GM18870 (cell line): ENCODE data around the gene BIRC7.

ENCODE experiments used
- ATAC-seq: cut with Tn5 transposase; IDR thresholded peaks from one replicate; pipeline ENCODE4 v1.9.1; 2021; ENCODE audit warnings: moderate library complexity; ENCODE audit not compliant: unreplicated experiment

The BIRC7 gene

DNA sequence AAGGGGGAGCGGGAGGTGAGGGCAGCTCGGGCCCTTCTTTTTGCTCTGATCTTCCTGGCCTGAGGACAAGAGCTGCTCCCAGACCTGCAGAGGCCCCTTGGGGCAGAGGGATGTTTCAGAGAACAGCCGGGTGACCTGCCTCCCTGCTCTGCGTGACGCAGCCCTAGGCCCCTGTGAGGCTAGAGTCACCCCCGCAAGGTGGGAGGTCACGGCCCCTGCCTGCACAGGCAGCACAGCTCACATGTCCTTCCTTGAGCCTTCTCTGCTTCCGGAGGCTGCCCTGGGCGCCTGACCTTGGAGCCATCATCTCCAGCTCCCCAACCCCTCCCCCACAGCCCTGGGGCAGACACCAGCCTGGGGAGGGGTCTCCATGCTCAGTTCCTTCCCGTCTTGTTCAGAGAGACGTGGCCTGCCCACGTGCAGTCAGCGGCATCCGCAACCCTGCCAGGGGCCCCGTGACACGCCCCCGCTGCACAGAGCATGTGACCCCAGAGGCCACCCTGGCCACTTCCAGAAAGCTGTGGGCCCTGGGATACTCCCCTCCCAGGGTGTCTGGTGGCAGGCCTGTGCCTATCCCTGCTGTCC is at the start of gene BIRC7:
Gene BIRC7 (plus strand): TSS at position 507 of the 585 bp plus-strand sequence. CDS start 192 bp downstream, outside the sequence.
- ATAC-seq, result no peak

DNA sequence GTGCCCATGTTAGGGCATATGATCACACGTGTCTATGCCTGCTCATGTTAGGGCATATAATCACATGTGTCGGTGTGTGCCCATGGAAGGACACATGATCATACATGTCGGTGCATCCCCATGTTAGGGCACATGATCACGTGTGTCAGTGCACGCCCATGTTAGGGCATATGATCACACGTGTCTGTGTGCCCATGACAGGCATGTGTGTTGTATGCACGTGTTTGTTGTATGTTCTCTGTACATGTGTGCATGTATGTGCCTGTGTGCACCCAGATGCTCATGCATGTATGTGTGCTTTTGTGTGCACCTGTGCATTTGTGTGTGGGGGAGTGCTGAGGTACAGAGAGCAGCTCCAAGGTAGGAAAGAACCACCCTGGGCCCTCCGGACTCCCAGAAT is 49.6 kb upstream of the BIRC7 start:
- no peak for ATAC-seq

DNA sequence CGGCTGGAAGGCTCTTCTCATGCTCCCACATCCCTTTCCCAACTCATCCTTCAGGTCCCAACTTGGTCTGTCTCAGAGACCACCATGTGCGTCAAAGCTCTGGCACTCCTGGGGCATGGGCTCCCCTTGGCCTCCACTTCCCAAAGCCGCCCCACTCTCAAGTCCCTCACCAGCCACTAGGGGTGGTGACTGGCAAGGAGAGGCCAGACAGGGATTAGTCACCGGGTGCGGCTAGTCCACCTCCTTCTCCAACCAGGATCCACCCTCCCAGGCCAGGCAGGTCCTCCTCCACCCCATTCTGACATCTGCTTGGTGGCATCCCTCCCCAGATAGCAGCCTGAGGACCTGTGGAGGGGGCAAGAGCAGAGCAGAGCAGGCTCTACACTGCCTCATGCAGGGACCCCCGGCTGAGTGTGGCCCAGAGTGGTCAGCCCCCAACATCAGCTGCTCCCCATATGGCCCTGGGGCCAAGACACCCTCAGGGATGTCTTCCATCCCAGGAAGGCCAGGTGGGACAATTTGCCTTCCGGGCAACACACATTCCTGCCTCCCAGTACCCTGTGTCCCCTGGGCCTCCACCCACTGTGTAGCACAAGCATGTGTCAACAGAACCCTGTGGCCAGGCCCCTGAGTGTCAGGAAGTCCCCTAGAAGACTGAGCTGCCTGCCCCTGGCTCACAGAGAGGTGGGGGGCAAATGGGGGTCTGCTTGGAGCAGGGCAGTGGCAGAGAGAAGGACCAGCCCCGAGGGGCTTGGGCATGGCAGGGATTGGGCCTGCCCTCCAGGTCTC is 49.0 kb upstream of the BIRC7 start:
- ATAC-seq, result no peak

DNA sequence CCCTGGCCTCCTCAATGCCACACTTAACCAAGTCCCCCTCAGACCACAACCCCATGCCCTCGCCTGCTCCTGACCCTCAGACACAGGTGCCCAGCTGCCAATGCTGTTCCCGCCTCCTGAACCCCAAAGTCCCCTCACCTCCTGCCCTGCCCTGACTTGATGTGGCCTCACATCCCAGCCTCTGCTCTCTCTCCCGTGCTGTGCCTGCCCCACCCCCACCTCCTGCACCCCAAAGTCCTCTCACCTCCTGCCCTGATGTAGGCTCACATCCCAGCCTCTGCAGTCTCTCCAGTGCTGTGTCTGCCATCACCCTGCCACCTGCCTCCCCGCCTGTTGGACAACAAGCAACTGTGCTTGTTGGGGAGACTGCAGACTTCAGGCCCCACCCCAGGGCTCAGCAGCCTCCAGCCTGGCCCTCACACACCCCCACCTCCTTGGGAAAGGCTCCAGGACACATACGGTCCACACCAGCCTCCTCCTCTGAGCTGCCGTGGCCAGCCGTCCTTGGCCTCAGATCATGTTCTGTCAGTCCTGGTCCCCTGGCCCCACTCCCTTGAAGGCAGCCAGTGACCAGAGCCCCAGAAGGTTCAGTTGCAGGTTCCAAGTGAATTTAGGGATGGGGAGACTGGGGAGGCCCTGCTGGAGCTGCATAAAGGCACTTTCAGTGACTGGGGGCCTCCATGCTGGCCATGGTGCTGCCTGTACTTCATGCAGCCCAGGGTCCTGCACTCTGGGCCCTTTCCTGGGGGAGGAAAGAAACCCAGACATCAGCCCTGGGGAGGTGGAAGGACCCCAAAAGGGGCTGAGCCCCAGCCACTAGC is 48.2 kb upstream of the BIRC7 start:
- no peak for ATAC-seq

DNA sequence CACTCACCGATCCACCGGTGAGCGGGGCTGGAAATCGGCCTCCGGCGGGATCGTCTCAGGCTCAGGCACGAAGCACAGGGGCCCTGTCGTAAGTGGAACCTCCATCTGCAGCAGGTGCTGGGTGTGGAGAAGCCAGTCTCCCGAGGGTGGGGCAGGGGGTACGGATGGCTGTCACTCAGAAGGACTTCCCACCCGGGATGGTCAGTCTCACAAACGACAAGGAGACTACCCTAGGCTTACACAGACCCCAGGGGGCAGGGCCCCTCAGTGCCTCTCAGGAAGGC is 47.6 kb upstream of the BIRC7 start:
- ATAC-seq, result no peak

- ATAC-seq, result no peak
Measured at GRCh38 chr20:63188641-63189321, 46.9 kb upstream of the BIRC7 start.

- no peak for ATAC-seq
Measured at GRCh38 chr20:63189322-63189642, 46.4 kb upstream of the BIRC7 start.

DNA sequence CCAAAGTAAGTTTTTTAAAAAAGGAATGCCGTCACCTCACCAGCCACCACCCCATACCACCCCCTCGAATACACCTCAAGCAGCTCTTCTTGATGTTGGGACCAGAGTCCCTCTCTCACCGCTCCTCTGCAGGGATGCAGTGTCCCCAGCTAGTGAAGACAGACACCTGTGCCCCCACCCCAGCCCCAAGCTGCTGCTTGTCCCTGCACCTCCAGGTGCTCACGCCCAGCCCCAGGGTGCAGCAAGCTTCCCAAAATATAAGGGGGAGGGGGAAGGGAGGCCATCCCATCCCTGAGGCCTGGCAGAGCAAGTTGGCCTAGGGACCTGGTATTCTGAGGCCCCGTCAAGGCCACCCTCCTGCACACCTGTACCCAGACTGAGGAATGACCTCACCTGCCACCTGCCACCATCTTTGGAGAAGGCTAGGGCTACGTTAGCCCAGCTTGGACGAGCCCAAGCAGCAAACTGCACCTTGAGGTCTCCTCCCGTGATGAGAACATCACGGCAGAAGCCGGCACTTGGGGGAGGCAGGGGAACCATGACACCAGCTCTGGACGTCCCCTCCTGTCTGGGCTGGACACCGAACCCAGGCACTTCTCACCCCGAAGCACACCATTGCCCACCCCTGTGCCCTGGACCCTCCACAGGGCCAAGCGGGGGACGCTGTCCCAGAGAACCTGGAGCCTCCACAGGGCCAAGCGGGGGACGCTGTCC is 45.7 kb upstream of the BIRC7 start:
- ATAC-seq, result no peak

GRCh38 chr20:63190828-63191227 is 44.9 kb upstream of the BIRC7 start:
- no peak for ATAC-seq

DNA sequence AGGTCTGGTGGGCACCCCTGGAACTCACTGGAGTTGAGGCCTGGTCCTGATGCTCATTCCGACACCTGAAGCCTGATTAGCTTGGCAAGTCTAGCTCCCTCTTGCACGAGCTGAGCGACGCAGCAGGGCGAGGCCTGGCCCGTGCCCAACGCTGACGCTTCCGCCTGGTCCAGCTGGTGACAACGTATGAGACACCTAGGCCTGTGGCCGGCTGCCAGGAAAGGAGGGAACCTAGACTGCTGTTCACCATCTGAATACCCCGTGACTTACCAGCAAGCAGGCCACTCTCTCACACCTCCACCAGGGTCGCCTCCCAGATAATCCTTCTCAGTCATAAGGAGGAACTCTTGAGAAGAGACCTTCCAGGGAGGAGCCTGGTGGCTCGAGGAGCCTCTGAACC is 44.3 kb upstream of the BIRC7 start:
- ATAC-seq, result no peak

GRCh38 chr20:63192721-63193120 is 43.0 kb upstream of the BIRC7 start:
- ATAC-seq, result no peak

- no peak for ATAC-seq
Measured at GRCh38 chr20:63194007-63194796, 41.5 kb upstream of the BIRC7 start.

GRCh38 chr20:63194797-63195173 is 40.9 kb upstream of the BIRC7 start:
- no peak for ATAC-seq

DNA sequence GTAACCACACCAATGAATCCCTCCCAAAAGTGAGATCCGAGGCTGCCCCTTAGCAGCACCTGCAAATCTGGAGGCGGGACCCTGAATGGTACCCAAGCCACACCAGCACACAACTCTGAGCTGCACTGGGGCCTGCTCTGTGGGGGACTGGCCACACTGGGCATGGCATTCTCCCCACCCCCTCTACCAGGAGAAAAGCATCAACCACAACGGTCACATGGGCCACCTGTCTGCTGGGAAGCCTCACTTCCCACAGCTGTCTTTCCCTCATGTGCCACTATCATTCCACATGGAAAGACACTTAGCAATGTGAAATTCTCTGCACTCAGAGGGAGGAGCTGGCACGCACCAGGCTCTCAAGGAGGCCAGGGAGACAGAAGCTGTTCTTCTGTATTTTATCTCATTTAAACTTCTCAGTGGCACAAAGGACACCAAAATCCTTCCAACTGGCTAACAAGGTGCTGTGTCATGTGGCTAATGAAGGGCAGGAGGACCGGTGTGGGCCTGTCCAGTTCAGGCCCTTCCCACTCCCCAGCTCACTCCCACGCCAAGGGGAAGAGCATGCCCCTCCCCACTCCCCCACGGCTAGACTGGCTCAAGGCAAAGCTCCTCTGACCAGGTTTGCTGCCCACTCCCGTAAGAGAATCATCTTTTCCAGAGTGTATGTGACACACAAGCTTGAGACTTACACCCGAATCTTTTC is 38.8 kb upstream of the BIRC7 start:
- ATAC-seq, result no peak

- no peak for ATAC-seq
Measured at GRCh38 chr20:63198606-63199005, 37.1 kb upstream of the BIRC7 start.

GRCh38 chr20:63202021-63202420 is 33.7 kb upstream of the BIRC7 start:
- no peak for ATAC-seq

DNA sequence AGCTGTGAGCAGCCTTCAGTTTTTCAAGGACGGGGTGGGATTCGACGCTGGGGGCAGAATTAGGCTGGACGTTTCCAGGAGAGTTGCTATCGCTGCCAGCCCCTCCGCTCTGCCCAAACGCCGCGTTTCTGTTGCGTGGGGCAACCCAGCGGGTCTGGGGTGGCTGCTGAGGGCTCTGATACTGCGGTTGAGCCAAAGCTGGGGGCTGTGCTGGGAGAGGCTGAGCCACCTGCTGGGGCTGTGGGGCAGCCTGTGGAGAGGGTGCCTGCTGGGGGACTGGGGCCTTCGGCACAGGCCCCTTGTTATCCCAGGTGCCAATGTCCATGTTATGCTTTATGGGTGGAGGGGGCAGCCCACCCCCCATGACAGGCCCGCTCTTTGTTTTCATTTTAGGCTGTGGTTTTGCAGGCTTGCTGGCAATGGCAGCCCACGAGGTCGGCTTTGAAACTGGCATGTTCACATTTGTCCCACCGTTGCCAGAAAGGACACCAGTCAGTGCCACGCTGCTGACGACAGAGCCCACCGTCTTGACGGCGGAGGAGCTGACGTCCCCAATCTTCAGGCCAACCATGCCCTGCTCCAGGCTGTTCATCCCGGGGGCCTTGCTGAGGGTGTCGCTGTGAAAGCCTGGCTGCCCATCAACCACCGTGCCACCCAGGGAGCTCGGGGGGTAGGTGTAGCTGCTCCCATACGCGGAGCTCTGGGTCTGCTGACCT is 32.7 kb upstream of the BIRC7 start:
- ATAC-seq, result no peak

DNA sequence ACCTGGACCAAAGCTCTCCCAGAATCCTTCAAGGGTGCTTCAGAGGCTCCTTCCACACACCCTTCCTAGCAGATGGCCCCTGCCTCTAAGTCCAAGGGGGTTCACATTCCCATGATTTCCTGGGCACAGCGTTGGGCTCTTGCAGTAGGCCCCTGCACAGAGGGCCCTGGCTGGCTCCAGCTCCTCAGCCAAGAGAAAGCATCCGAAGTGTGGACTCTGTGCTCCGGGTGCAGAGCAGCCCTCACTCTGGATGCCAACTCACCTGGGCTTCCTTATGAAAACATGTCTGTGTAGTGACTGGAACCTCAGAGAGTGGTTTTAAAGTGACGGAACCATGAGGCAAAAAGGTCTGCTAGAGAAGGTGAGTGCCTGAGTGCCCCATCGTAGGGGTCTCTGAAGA is 31.3 kb upstream of the BIRC7 start:
- ATAC-seq, result no peak

DNA sequence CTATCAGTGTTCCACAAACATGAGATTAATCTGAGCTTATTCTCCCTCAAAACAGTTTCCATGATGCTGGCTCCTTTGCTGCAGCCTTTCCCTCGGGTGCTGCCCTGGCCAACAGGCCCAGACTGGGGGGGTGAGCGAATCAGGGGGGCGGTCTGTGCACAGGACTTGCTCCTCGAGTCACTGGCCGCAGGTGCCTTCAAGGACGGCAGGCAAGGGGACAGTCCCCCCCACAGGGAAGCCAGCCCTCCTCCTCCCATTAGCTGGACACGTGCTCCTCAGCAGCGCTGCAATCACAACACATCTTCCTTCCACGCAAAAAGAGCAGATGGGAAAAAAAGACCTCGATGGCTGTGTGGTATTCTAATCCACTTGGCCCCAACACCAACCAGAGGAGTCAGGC is 29.8 kb upstream of the BIRC7 start:
- ATAC-seq, result no peak
